ENCODE data around the gene DUSP23. TPM values are rescaled to one million over a fixed set of nuclear protein-coding genes. Genes with fewer than 3 reads are reported as not detected.
A peak's percentile ranks its signal among the peaks of the same experiment; 100 is the strongest.

DUSP23 gene
- total RNA-seq, 6 experiments from 2014 or later = 28.3 to 125 (median 69.4) TPM

DNA sequence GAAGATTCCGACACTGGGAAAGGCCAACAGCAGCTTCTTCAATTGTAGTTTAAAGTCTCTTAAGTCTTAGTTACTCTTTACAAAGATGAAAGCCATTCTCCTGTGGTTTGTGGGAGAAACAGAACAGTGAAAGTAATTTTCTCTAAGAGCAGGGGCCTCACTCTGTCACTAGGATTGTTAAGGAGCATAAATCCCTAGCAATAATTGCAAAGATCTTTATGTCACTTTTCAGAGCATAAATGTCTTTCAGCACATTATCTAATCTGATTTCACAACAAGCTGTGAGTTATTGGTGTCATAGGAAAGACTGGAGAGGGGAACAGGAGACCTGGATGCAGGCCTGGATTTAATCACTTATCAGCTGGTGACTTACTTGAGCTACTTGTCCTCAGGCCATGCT is 32.4 kb upstream of the DUSP23 start:
- H3K9me3 ChIP-seq = no peaks in the 10 kb centered on the region
- DNase-seq (no peak), ATAC-seq (no peak)
- 100% methylated on average over 1 of the region's 1 CpG for WGBS (ENCODE audit: insufficient coverage, low coverage, low lambda C conversion rate, missing lambda C conversion rate)
- intact Hi-C loops (cut with DNase I) = no loop called here
- H3K4me3 ChIP-seq = no peak overlapping the region
- H3K36me3 ChIP-seq = no peaks in the 10 kb centered on the region
- H3K27ac ChIP-seq = no peak overlapping the region
- no peaks in the 10 kb centered on the region for H3K27me3 ChIP-seq
- no peak for TF ChIP-seq POLR2A (IDR thresholded peaks at IDR 0.05)
- TF ChIP-seq, protein P1, sequence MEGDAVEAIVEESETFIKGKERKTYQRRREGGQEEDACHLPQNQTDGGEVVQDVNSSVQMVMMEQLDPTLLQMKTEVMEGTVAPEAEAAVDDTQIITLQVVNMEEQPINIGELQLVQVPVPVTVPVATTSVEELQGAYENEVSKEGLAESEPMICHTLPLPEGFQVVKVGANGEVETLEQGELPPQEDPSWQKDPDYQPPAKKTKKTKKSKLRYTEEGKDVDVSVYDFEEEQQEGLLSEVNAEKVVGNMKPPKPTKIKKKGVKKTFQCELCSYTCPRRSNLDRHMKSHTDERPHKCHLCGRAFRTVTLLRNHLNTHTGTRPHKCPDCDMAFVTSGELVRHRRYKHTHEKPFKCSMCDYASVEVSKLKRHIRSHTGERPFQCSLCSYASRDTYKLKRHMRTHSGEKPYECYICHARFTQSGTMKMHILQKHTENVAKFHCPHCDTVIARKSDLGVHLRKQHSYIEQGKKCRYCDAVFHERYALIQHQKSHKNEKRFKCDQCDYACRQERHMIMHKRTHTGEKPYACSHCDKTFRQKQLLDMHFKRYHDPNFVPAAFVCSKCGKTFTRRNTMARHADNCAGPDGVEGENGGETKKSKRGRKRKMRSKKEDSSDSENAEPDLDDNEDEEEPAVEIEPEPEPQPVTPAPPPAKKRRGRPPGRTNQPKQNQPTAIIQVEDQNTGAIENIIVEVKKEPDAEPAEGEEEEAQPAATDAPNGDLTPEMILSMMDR (IDR thresholded peaks at IDR 0.05) = no peak
- H3K4me1 ChIP-seq = peaks cover 0 to 24% (median 11%) of the 10 kb centered on the region in 4 donors

DNA sequence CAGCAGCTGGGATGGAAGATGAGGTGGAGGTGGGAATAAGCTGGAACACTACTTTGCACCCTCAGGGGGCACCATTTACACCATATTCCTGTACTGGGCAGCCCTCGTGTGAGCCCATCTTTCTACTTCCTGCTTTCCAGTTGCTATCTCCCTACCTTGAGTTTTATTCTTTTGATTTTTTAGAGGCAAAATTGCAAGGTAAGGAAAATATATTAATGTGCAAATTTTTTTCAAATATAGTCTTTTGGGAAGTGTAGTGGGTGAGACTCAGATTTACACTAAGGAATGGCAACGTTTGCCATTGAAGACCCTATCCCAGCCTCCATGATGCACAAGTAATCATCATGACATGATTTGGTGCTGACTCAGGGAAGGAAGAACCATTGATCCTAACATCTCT is 31.1 kb upstream of the DUSP23 start:
- H3K4me3 ChIP-seq = no peak overlapping the region
- no peaks in the 10 kb centered on the region for H3K27me3 ChIP-seq
- 57% methylated on average over 2 of the region's 2 CpGs for WGBS (ENCODE audit: insufficient coverage, low coverage, low lambda C conversion rate, missing lambda C conversion rate)
- DNase-seq (no peak), ATAC-seq (no peak)
- H3K27ac ChIP-seq = no peak overlapping the region
- H3K4me1 ChIP-seq = peaks cover 0 to 33% (median 16%) of the 10 kb centered on the region in 4 donors
- no peaks in the 10 kb centered on the region for H3K36me3 ChIP-seq
- intact Hi-C loops (cut with DNase I) = loop anchor here in 1 of 2 donors (5.0 kb wide), 1 partner anchor 162 kb away; the partner anchor contains the start of gene APCS
- TF ChIP-seq, protein P1 (IDR thresholded peaks at IDR 0.05) = no peak
- no peak for TF ChIP-seq POLR2A (IDR thresholded peaks at IDR 0.05)
- no peaks in the 10 kb centered on the region for H3K9me3 ChIP-seq

DNA sequence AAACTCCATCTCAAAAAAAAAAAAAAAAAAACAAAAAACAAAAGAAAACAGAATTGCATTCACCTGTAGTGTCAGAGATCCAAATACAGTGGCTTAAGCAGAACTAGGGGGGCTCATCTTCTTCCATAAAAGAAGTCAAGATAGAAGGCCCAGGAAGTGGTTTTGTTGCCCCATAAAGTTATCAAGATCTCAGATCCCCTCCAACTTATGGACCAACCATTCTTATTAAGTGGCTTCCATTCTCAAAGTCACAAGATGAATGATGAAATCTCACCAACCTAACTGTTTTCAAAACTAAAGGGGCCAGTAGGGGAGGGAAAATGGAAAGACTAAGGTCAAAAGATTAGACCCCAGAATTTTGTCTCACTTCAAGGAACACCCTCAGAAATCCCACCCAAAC is 30.1 kb upstream of the DUSP23 start:
- ATAC-seq (no peak), DNase-seq (no peak)
- peaks cover 0 to 43% (median 21%) of the 10 kb centered on the region in 4 donors for H3K4me1 ChIP-seq
- no peaks in the 10 kb centered on the region for H3K27me3 ChIP-seq
- peak overlapping the region; percentile 22 to 70 (median 32) for H3K27ac ChIP-seq
- intact Hi-C loops (cut with DNase I) = loop anchor here in 1 of 2 donors (5.0 kb wide), 1 partner anchor 163 kb away; the partner anchor contains the start of gene APCS
- no peak for TF ChIP-seq POLR2A (IDR thresholded peaks at IDR 0.05)
- TF ChIP-seq, protein P1 (IDR thresholded peaks at IDR 0.05) = no peak
- H3K9me3 ChIP-seq = no peaks in the 10 kb centered on the region
- no peak overlapping the region for H3K4me3 ChIP-seq
- no peaks in the 10 kb centered on the region for H3K36me3 ChIP-seq

DNA sequence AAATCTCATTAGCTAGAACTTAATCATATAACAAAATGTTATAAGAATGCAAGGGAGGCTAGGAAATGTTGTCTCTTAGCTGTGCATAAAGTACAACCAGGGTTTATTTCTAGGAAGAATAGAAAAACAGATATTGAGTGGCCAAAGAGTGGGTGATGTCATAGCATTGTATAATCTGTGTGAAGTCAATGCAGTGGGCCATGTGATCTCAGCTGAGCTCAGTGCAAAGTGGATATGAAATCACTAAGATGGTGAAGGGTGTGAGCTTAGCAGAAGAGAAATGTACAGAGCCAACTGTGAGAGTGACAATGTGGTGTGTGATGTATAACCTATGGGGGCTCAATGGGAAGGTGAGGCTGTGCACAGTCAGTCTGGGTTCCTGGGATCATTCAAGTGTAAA is 29.7 kb upstream of the DUSP23 start:
- Histone ChIP-seq H3K9me3 (no peaks in the 10 kb centered on the region), H3K27ac (peak overlapping the region; percentile 22 to 70 (median 68)), H3K27me3 (no peaks in the 10 kb centered on the region), H3K36me3 (no peaks in the 10 kb centered on the region), H3K4me1 (peaks cover 0 to 47% (median 23%) of the 10 kb centered on the region in 4 donors), H3K4me3 (no peak overlapping the region)
- TF ChIP-seq, protein P1 (IDR thresholded peaks at IDR 0.05) = no peak
- no peak for TF ChIP-seq POLR2A (IDR thresholded peaks at IDR 0.05)
- peak in 2 of 4 donors; percentile 3 to 20 for ATAC-seq
- intact Hi-C loops (cut with DNase I) = loop anchor here in 1 of 2 donors (5.0 kb wide), 1 partner anchor 164 kb away; the partner anchor contains the start of gene APCS
- DNase-seq = no peak
